ENCODE measurements around the gene GUK1. TPM values are rescaled to one million over a fixed set of nuclear protein-coding genes. Genes with fewer than 3 reads are reported as not detected.

GUK1 gene
- total RNA-seq, 1 donor from 2014 or later, result 115 TPM

DNA sequence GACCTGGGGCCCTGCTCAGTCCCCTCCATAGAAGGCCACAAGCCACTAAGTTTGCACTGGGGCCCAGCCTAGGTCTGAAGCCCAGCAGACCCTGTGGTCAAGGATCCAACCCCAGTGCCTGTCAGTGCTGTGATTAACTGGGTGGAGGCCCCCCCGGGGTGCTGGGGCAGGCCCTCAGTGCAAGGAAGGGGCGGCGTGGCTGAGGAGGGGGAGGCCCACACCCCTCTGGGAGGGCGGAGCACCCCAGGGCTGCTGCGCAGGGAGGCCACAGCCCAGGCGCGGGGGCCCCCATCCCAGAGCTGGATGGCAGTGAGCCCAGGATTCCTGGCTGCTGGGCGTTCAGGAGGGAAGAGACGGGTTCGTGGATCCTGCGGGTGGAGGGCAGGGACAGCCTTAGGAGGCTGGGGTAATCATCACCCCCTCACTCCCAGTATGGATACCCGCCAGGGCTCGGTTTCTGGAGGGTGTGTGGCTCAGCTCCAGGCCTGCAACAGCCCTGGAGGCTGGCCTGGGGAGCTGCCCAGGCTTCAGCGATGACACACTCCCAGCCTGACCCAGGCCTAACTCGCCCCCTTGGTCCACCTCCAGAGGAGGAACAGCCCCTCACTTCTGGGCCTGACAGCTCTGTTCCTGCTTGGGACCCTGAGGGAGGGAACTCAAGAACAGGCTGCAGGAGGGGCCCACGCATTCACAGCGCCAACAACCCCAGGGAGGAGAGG lies 10.5 kb downstream of the GUK1 start:
- Mint-ChIP-seq H3K27ac (ENCODE audit: unreplicated experiment) (no peak overlapping the region), H3K4me3 (no peak overlapping the region), H3K27me3 (ENCODE audit: low read depth) (no peaks in the 10 kb centered on the region), H3K4me1 (no peaks in the 10 kb centered on the region), H3K36me3 (ENCODE audit: low read depth) (no peaks in the 10 kb centered on the region), H3K9me3 (no peaks in the 10 kb centered on the region)
- TF ChIP-seq, protein P1, sequence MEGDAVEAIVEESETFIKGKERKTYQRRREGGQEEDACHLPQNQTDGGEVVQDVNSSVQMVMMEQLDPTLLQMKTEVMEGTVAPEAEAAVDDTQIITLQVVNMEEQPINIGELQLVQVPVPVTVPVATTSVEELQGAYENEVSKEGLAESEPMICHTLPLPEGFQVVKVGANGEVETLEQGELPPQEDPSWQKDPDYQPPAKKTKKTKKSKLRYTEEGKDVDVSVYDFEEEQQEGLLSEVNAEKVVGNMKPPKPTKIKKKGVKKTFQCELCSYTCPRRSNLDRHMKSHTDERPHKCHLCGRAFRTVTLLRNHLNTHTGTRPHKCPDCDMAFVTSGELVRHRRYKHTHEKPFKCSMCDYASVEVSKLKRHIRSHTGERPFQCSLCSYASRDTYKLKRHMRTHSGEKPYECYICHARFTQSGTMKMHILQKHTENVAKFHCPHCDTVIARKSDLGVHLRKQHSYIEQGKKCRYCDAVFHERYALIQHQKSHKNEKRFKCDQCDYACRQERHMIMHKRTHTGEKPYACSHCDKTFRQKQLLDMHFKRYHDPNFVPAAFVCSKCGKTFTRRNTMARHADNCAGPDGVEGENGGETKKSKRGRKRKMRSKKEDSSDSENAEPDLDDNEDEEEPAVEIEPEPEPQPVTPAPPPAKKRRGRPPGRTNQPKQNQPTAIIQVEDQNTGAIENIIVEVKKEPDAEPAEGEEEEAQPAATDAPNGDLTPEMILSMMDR (conservative IDR thresholded peaks at IDR 0.05), result no peak
- DNase-seq (ENCODE audit: low read depth, low spot score), result no peak

DNA sequence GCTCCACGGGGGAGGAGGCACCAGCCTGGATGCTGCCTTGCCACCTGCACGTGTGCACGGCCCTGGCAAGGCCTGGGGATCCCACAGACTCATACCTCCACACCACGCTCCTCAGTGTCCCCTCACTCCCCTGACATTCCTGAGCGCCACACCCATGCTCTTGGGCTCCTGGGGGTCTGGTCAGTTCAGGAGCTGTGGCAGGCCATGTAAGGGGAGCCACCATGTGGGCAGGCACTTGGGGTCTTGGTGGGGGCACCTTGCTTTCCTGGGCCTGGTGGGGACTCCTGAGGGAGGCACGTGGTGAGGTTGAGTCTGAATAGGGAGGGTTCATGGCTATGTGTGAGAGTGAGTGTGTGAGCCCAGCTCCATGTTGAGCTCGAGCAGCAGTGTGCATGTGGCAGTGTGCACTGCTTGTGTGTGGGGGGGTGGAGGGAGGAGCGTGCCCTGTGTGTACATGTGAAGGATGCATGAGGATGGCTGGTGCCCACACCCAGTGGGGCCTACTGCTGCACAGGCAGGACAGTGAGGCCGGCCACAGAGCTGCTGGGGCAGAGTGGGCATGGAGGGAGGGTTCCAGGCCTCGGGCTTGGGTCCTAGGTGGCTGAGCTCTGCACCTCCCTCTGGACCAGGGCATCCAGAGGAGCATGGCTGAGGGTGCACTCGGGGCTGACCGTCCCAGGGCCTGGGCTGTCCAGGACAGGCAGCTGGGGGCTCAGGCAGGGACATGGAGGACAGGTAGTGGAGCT lies 11.3 kb downstream of the GUK1 start:
- Mint-ChIP-seq H3K9me3 (no peaks in the 10 kb centered on the region), H3K27ac (ENCODE audit: unreplicated experiment) (peak overlapping the region; percentile 84), H3K4me1 (no peaks in the 10 kb centered on the region), H3K4me3 (no peak overlapping the region), H3K36me3 (ENCODE audit: low read depth) (no peaks in the 10 kb centered on the region), H3K27me3 (ENCODE audit: low read depth) (no peaks in the 10 kb centered on the region)
- TF ChIP-seq, protein P1 (conservative IDR thresholded peaks at IDR 0.05), result no peak
- no peak for DNase-seq (ENCODE audit: low read depth, low spot score)

GRCh38 chr1:228152097-228152917 lies 12.2 kb downstream of the GUK1 start:
- no peak for DNase-seq (ENCODE audit: low read depth, low spot score)
- no peaks in the 10 kb centered on the region for H3K36me3 Mint-ChIP-seq (ENCODE audit: low read depth)
- no peaks in the 10 kb centered on the region for H3K4me1 Mint-ChIP-seq
- no peaks in the 10 kb centered on the region for H3K27me3 Mint-ChIP-seq (ENCODE audit: low read depth)
- no peak overlapping the region for H3K4me3 Mint-ChIP-seq
- H3K9me3 Mint-ChIP-seq, result no peaks in the 10 kb centered on the region
- H3K27ac Mint-ChIP-seq (ENCODE audit: unreplicated experiment), result no peak overlapping the region
- TF ChIP-seq, protein P1 (conservative IDR thresholded peaks at IDR 0.05), result no peak

DNA sequence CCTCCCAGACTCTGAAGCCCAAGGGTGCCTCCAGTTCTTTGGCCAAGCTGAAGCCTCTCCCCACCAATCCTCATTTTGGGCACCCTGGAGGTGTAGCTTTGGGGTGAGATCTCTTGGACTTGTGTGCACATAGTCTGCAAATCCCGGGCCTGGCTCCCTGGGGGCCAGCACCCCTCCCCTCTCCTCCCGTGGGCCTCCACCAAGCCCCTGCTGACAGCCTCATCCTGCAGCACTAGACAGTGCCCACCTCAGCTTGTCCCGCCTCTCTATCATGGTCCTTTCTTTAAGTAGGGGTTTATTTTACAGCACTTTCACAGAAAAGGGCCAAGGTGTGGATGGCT lies 12.8 kb downstream of the GUK1 start:
- no peak overlapping the region for H3K4me3 Mint-ChIP-seq
- H3K4me1 Mint-ChIP-seq, result no peaks in the 10 kb centered on the region
- DNase-seq (ENCODE audit: low read depth, low spot score), result no peak
- no peaks in the 10 kb centered on the region for H3K36me3 Mint-ChIP-seq (ENCODE audit: low read depth)
- TF ChIP-seq, protein P1 (conservative IDR thresholded peaks at IDR 0.05), result no peak
- H3K9me3 Mint-ChIP-seq, result no peaks in the 10 kb centered on the region
- no peaks in the 10 kb centered on the region for H3K27me3 Mint-ChIP-seq (ENCODE audit: low read depth)
- no peak overlapping the region for H3K27ac Mint-ChIP-seq (ENCODE audit: unreplicated experiment)

DNA sequence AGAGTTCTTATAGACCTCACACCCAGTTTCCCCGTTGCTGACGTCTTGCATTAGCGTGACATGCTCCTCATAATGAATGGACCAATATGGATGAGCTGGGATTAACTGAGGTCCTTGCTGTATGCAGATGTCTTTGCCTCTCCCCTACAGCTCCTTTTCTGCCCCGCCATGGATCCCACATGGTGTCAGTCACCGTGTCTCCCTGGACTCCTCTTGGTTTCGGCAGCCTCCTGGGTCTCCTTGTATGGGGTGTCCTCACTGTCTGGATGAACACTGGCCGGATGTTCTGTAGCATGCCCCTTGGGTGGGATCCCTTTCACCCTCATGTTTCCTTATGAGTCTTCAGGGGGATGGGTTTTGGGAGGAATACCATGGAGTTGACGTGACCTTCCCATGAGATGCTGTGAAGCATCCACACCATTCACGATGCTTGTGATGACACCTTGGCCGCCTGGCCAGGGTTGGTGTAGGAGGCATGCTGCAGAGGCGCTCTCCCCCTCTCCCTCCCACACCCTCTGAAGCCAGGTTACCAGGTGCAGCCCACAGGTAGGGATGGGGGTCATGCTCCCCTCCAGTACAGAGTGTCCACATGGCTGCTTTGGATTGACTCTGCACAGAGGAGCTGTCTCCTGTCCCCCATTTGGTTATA lies 14.1 kb downstream of the GUK1 start:
- TF ChIP-seq, protein P1 (conservative IDR thresholded peaks at IDR 0.05), result no peak
- no peaks in the 10 kb centered on the region for H3K27me3 Mint-ChIP-seq (ENCODE audit: low read depth)
- DNase-seq (ENCODE audit: low read depth, low spot score), result no peak
- no peaks in the 10 kb centered on the region for H3K4me1 Mint-ChIP-seq
- peak overlapping the region; percentile 73 for H3K27ac Mint-ChIP-seq (ENCODE audit: unreplicated experiment)
- H3K4me3 Mint-ChIP-seq, result no peak overlapping the region
- H3K9me3 Mint-ChIP-seq, result no peaks in the 10 kb centered on the region
- H3K36me3 Mint-ChIP-seq (ENCODE audit: low read depth), result no peaks in the 10 kb centered on the region
